Stimulated activated CD4-positive, alpha-beta T cell treated with anti-CD3 and anti-CD28 coated beads, TNF-alpha, amount 100 ng/mL, for 1 hour (primary cell): Measurements from ENCODE around the gene ARHGAP26.

ENCODE experiments used
- DNase-seq, 3 donors: peaks; one replicate each; pipeline ENCODE4 v3.0.0-alpha.2; 2020; ENCODE audit warnings: low read depth in 3 of 3, low spot score in 1 of 3

ARHGAP26 gene, protein sequence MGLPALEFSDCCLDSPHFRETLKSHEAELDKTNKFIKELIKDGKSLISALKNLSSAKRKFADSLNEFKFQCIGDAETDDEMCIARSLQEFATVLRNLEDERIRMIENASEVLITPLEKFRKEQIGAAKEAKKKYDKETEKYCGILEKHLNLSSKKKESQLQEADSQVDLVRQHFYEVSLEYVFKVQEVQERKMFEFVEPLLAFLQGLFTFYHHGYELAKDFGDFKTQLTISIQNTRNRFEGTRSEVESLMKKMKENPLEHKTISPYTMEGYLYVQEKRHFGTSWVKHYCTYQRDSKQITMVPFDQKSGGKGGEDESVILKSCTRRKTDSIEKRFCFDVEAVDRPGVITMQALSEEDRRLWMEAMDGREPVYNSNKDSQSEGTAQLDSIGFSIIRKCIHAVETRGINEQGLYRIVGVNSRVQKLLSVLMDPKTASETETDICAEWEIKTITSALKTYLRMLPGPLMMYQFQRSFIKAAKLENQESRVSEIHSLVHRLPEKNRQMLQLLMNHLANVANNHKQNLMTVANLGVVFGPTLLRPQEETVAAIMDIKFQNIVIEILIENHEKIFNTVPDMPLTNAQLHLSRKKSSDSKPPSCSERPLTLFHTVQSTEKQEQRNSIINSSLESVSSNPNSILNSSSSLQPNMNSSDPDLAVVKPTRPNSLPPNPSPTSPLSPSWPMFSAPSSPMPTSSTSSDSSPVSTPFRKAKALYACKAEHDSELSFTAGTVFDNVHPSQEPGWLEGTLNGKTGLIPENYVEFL

DNA sequence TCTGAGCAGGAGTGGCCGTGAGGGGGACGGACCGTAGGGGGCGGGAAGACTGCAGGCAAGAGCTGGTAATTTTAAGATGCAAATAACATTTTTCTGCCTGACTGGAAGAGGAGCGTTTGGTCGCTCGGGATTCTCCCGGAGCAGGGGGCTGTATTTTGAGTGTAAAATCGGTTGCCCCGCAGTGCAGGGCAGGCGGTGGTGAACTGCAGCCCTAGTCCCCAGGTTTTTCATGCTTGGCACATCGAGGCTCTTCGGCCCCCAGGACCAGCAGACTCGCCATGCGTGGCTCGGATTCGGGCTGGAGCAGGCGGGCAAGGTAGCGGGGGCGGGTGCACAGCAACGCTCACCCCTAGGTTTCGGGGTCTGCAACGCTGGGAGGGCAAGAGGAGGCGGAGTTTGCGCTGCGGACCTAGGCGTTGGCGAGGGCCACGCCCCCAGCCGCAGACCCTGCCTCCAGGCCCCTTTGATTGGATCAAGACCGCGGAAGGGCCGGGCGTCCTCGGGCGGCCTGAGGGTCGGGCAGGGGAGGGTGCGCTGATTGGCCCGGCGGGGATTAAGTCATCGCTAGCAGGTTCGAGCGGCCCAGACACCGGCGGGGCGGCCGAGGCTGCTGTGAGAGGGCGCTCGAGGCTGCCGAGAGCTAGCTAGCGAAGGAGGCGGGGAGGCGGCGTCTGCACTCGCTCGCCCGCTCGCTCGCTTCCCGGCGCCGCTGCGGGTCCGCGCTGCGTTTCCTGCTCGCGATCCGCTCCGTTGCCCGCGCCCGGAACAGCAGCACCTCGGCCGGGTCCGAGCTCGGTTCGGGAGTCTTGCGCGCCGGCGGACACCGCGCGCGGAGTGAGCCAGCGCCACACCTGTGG, at the start of gene ARHGAP26:
ARHGAP26 (plus strand) TSS at position 585 of the 857 bp plus-strand sequence. CDS start 385 bp downstream, outside the sequence.
- peak; percentile 78 to 87 (median 83) for DNase-seq

DNA sequence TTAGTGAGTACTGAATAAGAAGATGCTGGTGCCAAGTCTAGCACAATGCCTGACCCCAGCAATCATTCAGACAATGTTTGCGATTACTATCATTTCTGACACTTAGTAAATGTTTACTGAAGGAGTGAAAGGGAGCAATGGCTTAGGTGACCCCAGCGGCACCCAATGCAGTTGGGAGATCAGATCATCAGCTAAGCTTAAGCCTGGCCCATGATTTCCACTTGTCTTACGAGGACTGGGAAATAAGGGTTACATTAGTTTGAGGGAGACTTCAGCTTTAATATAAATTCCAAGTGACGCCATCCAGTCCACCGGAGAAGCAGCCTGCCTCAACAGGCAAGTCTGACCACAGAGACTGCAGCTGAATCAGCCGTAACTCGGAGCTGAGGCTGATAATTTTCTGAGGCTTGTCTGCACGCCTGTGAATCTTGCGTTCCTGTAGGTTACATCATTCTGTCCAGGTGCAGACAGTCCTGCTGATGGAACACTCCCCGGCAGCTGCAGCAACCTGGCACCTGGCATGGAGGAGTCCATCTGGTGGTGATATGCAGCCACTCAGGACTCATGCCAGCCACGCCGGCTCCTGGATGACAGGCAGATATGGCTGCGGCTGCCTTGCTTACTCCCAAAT, 49.4 kb upstream of the ARHGAP26 start:
- DNase-seq, result no peak

DNA sequence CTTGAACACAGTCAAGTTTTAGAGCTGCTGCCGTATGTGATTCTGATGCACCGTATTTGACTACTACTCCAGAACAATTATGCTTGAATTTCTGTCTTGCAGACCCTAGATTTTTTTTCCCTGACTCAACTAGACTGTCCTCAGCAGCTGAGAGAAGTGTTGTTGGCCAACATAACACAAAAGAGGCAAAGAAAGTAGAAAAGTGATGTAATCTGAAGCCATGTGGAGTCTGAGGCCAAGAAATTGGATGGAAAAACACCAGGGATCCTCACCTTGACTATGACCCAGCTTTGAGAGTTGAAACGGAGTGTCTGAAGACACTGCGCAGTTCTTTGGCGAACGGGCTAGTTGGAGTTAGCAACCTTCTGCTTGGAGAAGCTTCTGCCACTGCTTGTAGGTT, 48.0 kb upstream of the ARHGAP26 start:
- no peak for DNase-seq

DNA sequence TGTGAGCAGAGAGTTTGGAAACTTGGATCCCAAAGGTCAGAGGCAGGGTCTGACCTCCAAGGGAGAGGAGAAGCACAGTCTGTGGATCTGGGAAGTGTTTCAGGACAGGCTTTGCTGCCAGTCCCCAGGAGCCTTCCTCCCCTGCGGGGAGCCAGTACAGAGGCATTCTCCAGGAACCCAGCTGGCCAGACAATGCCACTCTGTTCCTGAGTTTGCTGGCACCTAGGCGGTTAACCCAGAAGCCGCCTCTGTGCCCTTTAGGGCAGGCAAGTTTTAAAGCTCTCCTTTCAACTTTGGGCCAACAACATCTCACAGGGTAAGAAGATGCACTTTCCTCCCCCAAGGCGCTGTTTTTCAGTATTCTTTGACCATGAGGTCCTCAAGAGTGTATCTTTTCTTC, 47.3 kb upstream of the ARHGAP26 start:
- DNase-seq, result no peak

DNA sequence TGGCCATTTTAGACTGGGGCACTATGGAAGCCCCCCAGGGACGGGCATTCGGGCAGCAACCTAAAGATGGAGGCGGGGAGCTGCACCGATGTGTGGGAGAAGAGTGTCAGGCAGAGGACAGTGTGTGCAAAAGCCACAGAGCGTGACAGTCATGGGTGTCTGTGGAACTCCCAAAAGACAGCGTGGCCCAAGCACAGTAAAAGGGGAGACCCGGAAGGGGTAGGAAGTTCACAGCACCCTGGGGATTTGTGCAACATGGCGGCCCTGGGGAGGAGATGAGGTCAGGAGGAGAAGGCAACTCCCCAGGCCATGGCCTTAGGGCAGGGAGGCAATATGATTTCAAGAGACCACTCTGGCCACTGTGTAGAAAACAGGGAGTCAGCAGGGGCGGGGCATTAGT, 45.4 kb upstream of the ARHGAP26 start:
- DNase-seq, result no peak

DNA sequence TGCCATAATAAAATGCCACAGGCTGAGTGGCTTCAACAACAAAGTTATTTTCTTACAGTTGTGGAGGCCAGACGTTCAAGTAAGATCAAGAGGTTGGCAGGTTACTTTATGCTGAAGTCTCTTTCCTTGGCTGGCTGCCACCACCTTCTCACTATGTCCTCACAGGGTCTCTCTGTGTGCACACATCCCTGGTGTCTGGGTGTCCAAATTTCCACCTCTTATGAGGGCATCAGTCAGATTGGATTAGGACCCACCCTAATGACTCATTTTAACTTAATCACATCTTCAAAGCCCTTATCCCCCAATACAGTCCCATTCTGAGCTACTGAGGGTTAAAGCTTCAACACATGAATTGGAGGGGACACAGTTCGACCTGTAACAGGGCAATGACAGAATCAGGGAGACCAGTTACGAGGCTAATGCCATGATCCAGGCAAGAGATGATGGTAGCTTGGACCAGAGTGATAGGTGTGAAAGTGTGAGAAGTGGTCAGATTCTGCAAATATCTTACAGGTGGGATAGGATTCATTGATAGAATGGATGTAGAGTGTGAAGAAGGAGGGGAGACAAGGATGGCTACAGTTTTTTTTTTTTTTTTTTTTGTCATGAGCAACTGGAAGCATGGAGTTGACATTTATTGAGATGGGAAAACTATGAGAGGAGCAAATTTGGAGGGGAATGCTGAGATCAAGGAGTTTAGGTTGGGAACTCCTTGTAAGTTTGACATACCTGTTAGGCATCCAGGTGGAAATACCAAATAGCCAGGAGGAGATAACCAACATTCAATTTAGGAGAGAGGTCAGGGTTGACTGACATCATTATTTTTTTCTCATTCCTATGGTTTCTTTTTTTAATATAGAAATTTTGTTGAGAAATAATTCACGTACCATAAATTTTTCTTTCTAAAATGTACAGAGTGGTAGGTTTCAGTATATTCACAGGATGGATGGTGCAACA, 44.7 kb upstream of the ARHGAP26 start:
- DNase-seq, result no peak

DNA sequence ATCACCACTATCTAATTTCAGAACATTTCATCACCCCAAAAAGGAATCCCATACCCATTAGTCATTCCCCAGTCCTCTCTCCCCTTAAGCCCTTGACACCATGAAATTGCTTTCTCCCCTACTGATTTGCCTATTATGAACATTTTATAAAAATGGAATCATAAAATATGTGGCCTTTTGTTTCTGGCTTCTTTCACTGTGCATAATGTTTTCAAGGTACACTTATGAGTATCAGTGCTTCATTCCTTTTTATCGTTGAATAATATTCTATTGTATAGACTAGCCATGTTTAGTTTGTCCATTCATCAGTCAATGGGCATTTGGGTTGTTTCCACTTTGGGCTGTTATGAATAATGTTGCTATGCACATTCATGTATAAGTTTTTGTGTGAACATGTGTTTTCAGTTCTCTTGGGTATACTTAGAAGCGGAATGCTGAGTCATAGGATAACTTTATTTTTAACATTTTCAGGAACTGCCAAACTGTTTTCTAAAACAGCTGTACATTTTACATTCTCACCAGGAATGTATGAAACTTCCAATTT, 43.9 kb upstream of the ARHGAP26 start:
- no peak for DNase-seq

DNA sequence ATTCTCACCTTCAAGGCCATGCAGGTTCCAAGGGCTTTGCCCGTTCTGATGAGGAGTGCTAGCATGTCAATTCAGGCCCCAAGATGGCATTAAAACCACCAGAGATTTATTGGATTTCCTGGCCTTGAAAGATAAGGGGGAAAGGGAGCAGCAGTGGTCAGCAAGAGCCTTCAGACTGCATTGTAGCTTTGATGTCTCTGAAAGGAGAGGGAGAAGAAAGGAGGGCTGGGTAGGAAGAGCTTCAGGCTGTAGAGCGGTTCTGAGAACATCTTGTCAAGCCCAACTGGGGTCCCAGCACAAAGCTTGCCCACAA, 42.5 kb upstream of the ARHGAP26 start:
- DNase-seq, result no peak

DNA sequence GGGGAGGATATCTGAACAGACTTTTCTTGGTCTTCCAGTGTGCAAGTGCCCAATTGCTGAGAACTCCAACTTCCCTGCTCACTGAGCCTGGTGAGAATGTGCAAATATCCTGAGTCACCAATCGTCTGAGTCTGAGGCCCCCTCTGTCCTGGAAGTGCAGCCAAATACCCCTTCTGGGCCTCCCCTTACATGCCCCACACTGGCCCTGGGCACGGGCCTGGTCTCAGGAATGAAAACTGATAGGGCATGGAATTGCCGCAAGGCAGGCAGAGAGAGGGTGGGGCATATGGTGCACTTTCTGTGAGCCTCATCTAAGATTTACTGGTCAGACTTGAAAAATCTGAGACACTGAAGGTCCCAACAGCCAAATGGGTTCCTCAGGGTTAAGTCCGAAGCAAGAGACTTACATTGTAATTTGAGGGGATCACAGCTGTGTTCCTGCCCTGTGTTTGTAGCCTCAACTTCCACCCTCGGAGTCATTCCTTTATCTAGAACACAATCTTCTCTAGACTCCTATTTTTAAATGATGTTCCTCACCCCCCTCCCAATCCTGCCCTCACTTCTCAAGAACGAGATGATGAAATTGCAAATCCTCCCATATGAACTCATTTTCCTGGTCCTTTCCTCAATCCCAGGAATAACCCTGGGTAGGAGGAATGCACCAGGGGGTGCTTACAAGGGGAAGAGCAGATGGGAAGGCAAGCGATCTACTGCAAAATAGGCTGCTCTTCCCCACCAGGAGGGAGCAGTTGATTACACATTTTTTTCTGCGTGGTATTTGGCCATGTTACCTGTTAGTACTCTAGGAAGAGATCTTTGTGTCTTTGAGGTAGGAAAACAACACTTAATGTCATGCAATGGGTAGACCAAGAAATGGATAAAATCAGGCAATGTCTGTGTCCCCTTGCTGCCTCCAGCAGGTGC, 34.6 kb upstream of the ARHGAP26 start:
- no peak for DNase-seq

DNA sequence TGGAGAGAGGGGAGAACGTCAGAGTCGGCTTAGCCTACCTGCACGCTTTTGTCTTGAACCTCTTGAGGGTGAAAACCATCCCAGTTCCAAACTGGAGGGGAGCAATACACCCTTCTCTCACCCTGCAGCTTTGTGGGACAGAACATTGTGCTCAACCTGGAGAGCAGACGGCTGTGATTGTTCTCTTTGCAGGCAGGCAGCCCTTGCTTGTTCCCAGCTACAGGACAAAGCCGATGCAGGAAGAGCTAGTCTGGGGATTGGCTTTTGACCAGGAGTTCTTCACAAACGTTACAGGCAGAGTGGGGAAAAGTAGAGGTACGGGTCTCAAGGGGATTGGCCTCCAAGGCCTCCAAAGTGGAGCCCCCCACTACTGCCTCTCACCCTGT, 33.9 kb upstream of the ARHGAP26 start:
- no peak for DNase-seq

DNA sequence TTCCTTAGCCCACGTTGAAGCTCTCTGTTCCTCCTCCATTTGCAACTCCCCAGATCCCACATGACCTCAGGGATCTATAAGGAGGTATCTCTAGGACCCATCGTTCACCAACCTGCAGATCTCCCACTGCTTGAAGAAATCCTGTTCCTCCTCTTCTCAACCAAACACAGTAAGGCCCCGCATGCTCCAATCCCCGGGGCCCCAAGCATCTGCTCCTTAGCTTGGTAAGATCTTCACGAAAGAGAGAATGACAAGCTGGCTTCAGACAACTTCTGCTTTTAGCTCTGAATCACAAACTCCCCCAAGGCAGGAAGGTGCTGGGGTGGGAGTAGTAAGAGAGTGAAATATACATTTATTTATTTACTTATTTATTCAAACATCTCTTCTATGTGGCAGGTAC, 33.0 kb upstream of the ARHGAP26 start:
- no peak for DNase-seq

DNA sequence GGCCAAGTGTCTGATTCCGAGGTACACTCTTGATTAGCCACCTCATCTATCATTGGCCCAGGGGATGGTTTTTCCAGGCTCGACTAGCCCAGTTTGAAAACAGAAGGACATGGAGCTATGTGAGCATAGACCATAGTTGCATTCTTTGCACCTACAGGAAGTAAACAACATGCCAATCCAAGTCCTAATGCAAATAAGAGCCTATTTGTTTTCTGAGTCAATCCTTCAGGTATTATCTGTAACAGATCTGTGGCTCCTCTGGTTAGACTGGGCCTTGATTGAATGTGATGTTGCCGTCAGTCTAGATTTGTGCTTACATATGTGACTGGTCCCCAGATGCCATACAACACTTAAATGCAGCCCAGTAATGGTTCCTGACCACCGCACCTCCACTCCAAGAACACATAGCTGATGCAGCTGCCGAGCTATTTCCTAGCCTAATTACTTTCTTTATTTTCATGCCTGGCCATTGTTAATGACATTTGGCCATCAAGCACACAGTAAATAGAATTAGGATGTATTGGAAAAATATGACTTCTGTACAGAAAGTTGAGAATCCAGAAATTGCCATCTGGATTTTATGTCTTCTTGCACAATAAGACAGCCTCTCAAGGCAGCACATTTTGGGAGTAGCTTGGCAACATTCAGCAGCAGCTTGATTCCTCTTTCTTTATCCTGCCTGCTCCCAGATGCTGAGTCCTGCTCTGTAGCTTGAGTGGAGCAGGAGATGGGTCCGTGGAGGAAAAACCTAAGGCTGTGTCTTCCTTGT, 29.5 kb upstream of the ARHGAP26 start:
- DNase-seq, result no peak

DNA sequence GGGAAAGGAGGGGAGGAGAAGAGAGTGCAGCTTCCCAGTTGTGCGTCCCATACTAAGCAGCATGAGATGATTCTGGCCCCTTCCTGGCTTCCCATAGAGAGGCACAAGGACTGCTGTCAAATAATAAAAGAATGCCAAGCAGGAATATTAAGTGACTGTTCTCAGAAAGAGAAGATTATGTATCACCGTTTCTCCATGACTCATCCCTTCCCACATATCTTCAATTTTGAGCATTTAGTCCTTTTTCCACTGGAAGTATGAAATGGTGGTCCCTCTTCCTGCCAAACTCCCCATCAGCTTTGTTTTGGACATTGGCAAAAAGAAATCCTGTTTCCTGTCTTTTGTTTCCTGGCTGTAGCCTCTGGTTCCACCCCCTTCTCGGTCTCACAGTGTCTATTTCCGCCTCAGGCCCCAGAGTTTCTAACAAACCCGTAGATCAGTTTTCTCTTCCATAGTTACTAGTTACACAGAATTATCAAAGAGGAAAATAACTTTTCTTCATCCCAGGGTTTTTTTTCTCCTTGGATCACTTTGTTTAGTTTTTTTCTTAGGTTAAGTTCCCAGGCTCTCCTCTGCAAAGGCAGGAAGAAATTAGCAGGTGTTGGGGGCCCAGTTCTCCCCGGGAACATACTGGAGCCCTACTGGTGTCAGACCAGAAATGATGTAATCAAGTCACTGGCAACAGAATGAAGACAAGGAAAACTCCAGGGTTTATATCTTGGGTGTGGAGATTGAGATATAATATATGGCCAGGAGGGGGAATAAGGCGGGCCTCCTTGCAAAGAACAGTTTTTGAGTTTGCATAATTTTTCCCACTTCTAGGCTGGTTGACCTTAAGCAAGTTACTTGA, 26.4 kb upstream of the ARHGAP26 start:
- DNase-seq, result no peak

DNA sequence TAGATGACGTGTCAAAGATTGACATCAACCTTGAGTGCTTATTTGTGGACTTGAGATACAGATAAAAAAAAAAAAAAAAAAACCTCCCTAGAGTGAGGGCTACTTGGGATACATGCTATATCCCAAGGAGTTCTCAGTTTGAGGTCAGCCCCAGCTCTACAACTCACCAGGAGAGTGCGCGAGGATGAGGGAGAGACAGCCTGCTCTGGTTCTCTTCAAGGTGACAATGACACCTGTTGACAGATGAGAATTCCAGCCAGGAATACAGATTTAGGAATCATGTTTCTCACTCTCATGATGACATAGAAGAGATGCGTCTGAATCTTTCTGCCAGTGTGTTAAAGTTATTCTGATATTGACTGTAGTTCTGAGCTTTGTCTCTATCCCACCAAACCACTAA, 24.9 kb upstream of the ARHGAP26 start:
- DNase-seq, result no peak

DNA sequence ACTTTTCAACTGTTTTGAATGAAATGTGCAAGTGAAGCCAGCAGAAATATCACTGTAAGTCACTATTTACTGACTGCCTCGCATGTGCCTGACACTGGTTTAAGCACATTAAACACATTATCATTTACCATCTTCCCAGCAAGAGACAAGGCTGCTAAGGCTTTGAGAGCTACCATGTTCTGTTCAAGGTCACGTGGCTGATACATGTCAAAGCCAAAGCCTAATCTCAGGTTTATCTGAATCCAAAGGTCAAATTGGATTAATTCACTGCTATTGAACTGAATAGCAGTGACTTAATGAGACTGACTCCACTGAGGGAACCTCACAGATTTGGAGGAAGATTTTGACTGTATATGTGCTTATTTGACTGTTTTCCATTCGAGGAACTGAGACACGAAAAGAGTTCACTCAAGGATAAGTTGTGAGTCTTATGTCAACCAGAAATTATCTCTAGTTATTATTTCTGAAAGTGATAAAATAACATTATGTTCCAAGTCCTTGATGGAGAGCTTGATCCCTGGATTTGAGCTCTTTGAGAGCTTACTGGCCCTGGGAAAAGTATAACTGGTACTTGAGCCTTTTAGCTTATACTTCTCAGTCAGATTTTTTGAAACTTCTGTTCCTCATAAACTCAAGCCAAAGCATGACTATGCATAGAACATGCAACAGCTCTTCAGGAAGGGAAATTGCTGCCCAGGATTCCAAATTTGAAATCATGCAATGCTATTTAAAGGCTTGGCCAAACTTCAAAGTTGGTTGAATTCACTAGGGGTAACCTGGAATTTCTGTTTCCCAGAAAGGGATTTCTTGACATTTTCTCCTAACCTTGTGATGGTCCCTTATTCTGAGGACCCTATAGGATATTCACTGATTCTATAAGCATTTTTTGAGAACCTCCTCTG, 23.4 kb upstream of the ARHGAP26 start:
- DNase-seq, result no peak

DNA sequence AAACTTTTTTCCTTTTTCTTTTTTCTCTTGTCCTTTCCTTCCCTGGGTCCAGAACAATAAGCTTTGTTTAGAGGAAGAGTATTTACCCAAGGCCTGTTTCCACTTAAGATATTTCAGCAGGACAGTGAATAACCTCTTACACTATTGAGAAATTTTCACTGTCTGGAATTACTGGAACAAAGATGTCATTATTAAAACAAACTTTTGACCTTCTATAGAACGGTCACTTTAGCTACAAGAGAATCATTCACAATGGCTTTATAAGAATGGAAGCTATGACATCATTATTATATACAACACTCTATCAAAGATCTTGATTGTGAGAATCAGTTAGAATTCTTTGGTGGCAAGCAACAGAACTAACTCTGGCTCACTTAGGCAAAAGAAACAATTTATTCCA, 22.0 kb upstream of the ARHGAP26 start:
- DNase-seq, result no peak
